Measurements from ENCODE around the gene LIMK2. TPM values are rescaled to one million over a fixed set of nuclear protein-coding genes. Genes with fewer than 3 reads are reported as not detected.

The LIMK2 gene
- polyA plus RNA-seq, 1 donor (not counting 4 experiments of a cell fraction or from before 2014, with no cell fraction given), result 42.6 TPM

DNA sequence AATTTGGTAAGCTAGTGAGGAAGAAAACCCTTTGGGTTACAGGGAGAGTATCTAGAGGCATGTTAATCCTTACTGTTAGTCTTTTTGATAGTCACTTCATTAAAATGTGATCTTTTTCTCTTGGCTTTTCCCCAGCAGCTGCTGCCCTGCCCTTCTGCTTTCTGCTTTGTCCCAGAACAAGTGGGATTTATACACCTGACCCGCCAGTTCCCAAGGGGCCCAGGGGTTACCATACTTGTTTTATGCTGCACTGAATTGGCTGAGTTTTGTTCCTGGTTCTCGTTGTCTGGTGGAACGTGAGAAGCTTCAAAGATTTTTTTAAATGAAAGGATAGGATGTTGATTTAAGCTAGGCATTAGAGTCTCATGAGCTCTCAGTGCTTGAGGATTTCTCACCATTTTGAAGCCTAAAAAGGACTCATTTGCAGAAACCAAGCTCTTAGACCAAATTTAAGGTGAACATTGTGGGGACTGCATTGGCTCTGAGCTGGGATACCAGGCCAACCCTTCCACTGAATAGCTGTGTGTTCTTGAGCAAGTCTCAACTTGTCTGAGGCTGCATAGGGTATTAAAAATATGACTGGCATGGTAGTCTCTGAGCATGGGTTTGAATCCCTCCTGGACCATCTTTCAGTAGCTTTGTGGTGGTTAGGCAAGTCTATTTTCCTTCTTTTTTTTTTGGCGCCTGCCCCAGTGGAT is 6.6 kb downstream of the LIMK2 start:
- Histone ChIP-seq H2AFZ (ENCODE audit: control insufficient read depth, low read length) (peak overlapping the region; percentile 76), H4K20me1 (ENCODE audit: control insufficient read depth, extremely low read depth, insufficient read depth, low read length) (no peaks in the 10 kb centered on the region), H3K27me3 (ENCODE audit: control insufficient read depth, extremely low read depth, insufficient read depth, low read length) (no peaks in the 10 kb centered on the region), H3K4me1 (ENCODE audit: control insufficient read depth, extremely low read depth, insufficient read depth, low read length) (peaks cover 15% of the 10 kb centered on the region), H3K4me2 (ENCODE audit: control insufficient read depth, extremely low read depth, insufficient read depth, low read depth, low read length) (peak overlapping the region; percentile 72), H3K27ac (ENCODE audit: control insufficient read depth, insufficient read depth, low read length) (peak overlapping the region; percentile 36), H3K79me2 (ENCODE audit: control insufficient read depth, insufficient read depth, low read length) (peaks cover 20% of the 10 kb centered on the region), H3K36me3 (ENCODE audit: control insufficient read depth in 2 of 2, extremely low read depth in 1 of 2, insufficient read depth in 2 of 2, low read length in 2 of 2) (peaks cover 0 to 3% of the 10 kb centered on the region in 2 experiments), H3K9ac (ENCODE audit: control insufficient read depth, extremely low read depth, insufficient read depth, low read length) (no peak overlapping the region), H3K9me3 (ENCODE audit: control insufficient read depth, low read depth, low read length) (no peaks in the 10 kb centered on the region), H3K9me1 (ENCODE audit: control insufficient read depth, extremely low read depth, insufficient read depth, low read length) (no peaks in the 10 kb centered on the region), H3K4me3 (ENCODE audit: control insufficient read depth in 2 of 3, extremely low read depth in 1 of 3, insufficient read depth in 2 of 3, low read depth in 1 of 3, low read length in 3 of 3) (peak overlapping the region in 2 of 3 experiments; percentile 26 to 39)
- TF ChIP-seq, protein P1, sequence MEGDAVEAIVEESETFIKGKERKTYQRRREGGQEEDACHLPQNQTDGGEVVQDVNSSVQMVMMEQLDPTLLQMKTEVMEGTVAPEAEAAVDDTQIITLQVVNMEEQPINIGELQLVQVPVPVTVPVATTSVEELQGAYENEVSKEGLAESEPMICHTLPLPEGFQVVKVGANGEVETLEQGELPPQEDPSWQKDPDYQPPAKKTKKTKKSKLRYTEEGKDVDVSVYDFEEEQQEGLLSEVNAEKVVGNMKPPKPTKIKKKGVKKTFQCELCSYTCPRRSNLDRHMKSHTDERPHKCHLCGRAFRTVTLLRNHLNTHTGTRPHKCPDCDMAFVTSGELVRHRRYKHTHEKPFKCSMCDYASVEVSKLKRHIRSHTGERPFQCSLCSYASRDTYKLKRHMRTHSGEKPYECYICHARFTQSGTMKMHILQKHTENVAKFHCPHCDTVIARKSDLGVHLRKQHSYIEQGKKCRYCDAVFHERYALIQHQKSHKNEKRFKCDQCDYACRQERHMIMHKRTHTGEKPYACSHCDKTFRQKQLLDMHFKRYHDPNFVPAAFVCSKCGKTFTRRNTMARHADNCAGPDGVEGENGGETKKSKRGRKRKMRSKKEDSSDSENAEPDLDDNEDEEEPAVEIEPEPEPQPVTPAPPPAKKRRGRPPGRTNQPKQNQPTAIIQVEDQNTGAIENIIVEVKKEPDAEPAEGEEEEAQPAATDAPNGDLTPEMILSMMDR (optimal IDR thresholded peaks at IDR 0.05 in 1 of 3, IDR thresholded peaks at IDR 0.05 in 1 of 3, conservative IDR thresholded peaks at IDR 0.05 in 1 of 3; ENCODE audit: extremely low read depth in 1 of 3, insufficient read depth in 2 of 3, low read length in 3 of 3), result no peak
- TF ChIP-seq EZH2 (IDR thresholded peaks at IDR 0.05; ENCODE audit: low read length), result no peak
- dilution Hi-C loops (cut with MboI; ENCODE audit: extremely low pct_ligation_motif_present, low sequenced_read_pairs), result no loop called here
- FAIRE-seq (peak; percentile 96), DNase-seq (ENCODE audit: low read depth, low spot score) (no peak)

DNA sequence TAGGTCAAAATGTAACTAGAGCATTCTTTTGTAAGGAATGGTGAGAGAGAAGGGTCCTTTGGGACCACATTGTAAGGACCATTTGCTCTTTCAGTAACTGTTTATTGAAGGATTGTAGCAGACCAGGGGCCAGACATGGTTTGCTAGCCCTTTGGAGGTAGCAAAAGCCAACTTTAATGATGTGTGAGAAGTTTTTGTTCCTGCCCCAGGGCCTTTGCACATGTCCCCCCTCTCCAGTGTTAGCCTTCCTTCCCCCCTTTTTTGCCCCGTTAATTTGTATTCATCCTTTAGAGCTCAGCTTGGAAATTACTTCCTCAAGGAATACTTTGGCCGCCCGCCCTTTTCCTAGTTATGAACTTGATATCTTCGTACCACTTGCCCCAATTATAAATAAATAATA is 9.0 kb downstream of the LIMK2 start:
- dilution Hi-C loops (cut with MboI; ENCODE audit: extremely low pct_ligation_motif_present, low sequenced_read_pairs), result no loop called here
- Histone ChIP-seq H3K9me1 (ENCODE audit: control insufficient read depth, extremely low read depth, insufficient read depth, low read length) (no peaks in the 10 kb centered on the region), H4K20me1 (ENCODE audit: control insufficient read depth, extremely low read depth, insufficient read depth, low read length) (peaks cover 4% of the 10 kb centered on the region), H3K27ac (ENCODE audit: control insufficient read depth, insufficient read depth, low read length) (no peak overlapping the region), H3K9ac (ENCODE audit: control insufficient read depth, extremely low read depth, insufficient read depth, low read length) (no peak overlapping the region), H3K4me2 (ENCODE audit: control insufficient read depth, extremely low read depth, insufficient read depth, low read depth, low read length) (no peak overlapping the region), H3K9me3 (ENCODE audit: control insufficient read depth, low read depth, low read length) (no peaks in the 10 kb centered on the region), H2AFZ (ENCODE audit: control insufficient read depth, low read length) (no peak overlapping the region), H3K27me3 (ENCODE audit: control insufficient read depth, extremely low read depth, insufficient read depth, low read length) (no peaks in the 10 kb centered on the region), H3K79me2 (ENCODE audit: control insufficient read depth, insufficient read depth, low read length) (peaks cover 20% of the 10 kb centered on the region), H3K4me3 (ENCODE audit: control insufficient read depth in 2 of 3, extremely low read depth in 1 of 3, insufficient read depth in 2 of 3, low read depth in 1 of 3, low read length in 3 of 3) (no peak overlapping the region), H3K36me3 (ENCODE audit: control insufficient read depth in 2 of 2, extremely low read depth in 1 of 2, insufficient read depth in 2 of 2, low read length in 2 of 2) (no peaks in the 10 kb centered on the region), H3K4me1 (ENCODE audit: control insufficient read depth, extremely low read depth, insufficient read depth, low read length) (peaks cover 15% of the 10 kb centered on the region)
- no peak for FAIRE-seq
- TF ChIP-seq EZH2 (IDR thresholded peaks at IDR 0.05; ENCODE audit: low read length), result no peak
- TF ChIP-seq, protein P1 (optimal IDR thresholded peaks at IDR 0.05 in 1 of 3, IDR thresholded peaks at IDR 0.05 in 1 of 3, conservative IDR thresholded peaks at IDR 0.05 in 1 of 3; ENCODE audit: extremely low read depth in 1 of 3, insufficient read depth in 2 of 3, low read length in 3 of 3), result no peak
- no peak for DNase-seq (ENCODE audit: low read depth, low spot score)
